Endothelial cell of umbilical vein (primary cell): ENCODE data around the gene ALG5. TPM values are rescaled to one million over a fixed set of nuclear protein-coding genes. Genes with fewer than 3 reads are reported as not detected.
A peak's percentile ranks its signal among the peaks of the same experiment; 100 is the strongest.

Source experiments
- Bru-seq: library from RNA; stranded (reverse); fragments of 400-500 nt; gene quantifications from one replicate; lab custom pipeline; 2021; lab: Mats Ljungman, UMichigan
- BruChase-seq, 2 experiments: library from RNA; stranded (reverse); fragments of 400-500 nt; gene quantifications; one replicate each; lab custom pipeline; 2021; lab: Mats Ljungman, UMichigan
- BruUV-seq: library from RNA; stranded (reverse); fragments of 400-500 nt; replicated peaks from 2 replicates; lab custom pipeline; 2021; lab: Mats Ljungman, UMichigan
- CTCF ChIA-PET: fragments of 300-600, 350-600 bp; sonication (Branson Sonifier 250); formaldehyde crosslinking; loops from one replicate; lab custom pipeline; 2021; ENCODE audit warnings: antibody characterized with exemption, inconsistent platforms; lab: Charles Lee
- POLR2A ChIA-PET: fragments of 300-600, 350-600 bp; sonication (Branson Sonifier 250); formaldehyde crosslinking; loops from one replicate; lab custom pipeline; 2021; ENCODE audit warnings: antibody characterized with exemption, inconsistent platforms; lab: Charles Lee
- DNase-seq: peaks from one replicate; pipeline ENCODE4 v3.0.0-alpha.2; 2011; ENCODE audit warnings: low read depth, low spot score
- FAIRE-seq: peaks from 2 replicates; lab custom pipeline; 2011; peaks lifted over from hg19 to GRCh38; lab: Jason Lieb, UNC
- H2AFZ ChIP-seq: 2 replicates; pipeline ENCODE4 v1.6.0; 2012; ENCODE audit warnings: low read depth, low read length, control low read depth, inconsistent platforms
- H3K27ac ChIP-seq: 2 replicates; pipeline ENCODE4 v1.5.1; 2011; ENCODE audit warnings: low read depth, mild to moderate bottlenecking, control low read depth, low read length, moderate library complexity; ENCODE audit not compliant: insufficient read depth
- H3K27me3 ChIP-seq, 2 experiments: 2 replicates each; pipeline versions ENCODE4 v1.6.0 to v1.6.1; 2011; ENCODE audit warnings: low read length in 2 of 2, mixed read lengths in 1 of 2; ENCODE audit not compliant: control insufficient read depth in 2 of 2, insufficient read depth in 2 of 2
- H3K36me3 ChIP-seq, 2 experiments: 2 replicates in 1 of 2; 3 replicates in 1 of 2; pipeline ENCODE4 v1.5.1; 2011; ENCODE audit warnings: low read length in 2 of 2, mild to moderate bottlenecking in 1 of 2, moderate library complexity in 1 of 2; ENCODE audit not compliant: control insufficient read depth in 2 of 2, insufficient read depth in 2 of 2; ENCODE audit errors: extremely low read depth in 1 of 2
- H3K4me1 ChIP-seq: 3 replicates; pipeline ENCODE4 v1.5.1; 2011; ENCODE audit warnings: mild to moderate bottlenecking, low read length; ENCODE audit not compliant: control insufficient read depth, insufficient read depth; ENCODE audit errors: extremely low read depth
- H3K4me2 ChIP-seq: 2 replicates; pipeline ENCODE4 v1.6.1; 2011; ENCODE audit warnings: low read length, control low read depth, mixed read lengths; ENCODE audit not compliant: insufficient read depth
- H3K4me3 ChIP-seq, 3 experiments: fragments of 200-600 bp in 1 of 3; sonication (generic), shearing (Covaris generic) in 1 of 3; replicated peaks in 1 of 3; 2 replicates each; pipeline ENCODE4 v1.5.1; 2011 to 2016; ENCODE audit warnings: control low read depth in 3 of 3, low read length in 3 of 3, mild to moderate bottlenecking in 2 of 3, inconsistent platforms in 1 of 3, low read depth in 1 of 3, moderate library complexity in 1 of 3; ENCODE audit not compliant: insufficient read depth in 1 of 3
- H3K79me2 ChIP-seq: 2 replicates; pipeline ENCODE4 v1.6.0; 2012; ENCODE audit warnings: low read length, inconsistent platforms; ENCODE audit not compliant: control insufficient read depth, insufficient read depth
- H3K9ac ChIP-seq: replicated peaks from 2 replicates; pipeline ENCODE3; 2011; ENCODE audit warnings: low read length, control low read depth; ENCODE audit not compliant: insufficient read depth; ENCODE audit errors: extremely low read depth
- H3K9me1 ChIP-seq: replicated peaks from 3 replicates; pipeline ENCODE4 v1.6.0; 2011; ENCODE audit warnings: mild to moderate bottlenecking, low read length; ENCODE audit not compliant: control insufficient read depth, insufficient read depth; ENCODE audit errors: extremely low read depth
- H3K9me3 ChIP-seq: replicated peaks from 2 replicates; pipeline ENCODE4 v1.5.1; 2012; ENCODE audit warnings: low read length, inconsistent platforms; ENCODE audit not compliant: control insufficient read depth, insufficient read depth
- H4K20me1 ChIP-seq: replicated peaks from 2 replicates; pipeline ENCODE3; 2011; ENCODE audit warnings: mild to moderate bottlenecking, low read length; ENCODE audit not compliant: control insufficient read depth, insufficient read depth; ENCODE audit errors: extremely low read depth
- EZH2 ChIP-seq: IDR thresholded peaks from 2 replicates; pipeline ENCODE4 v1.6.1; 2012; ENCODE audit warnings: borderline replicate concordance, low read depth, mild to moderate bottlenecking, moderate library complexity, low read length, inconsistent platforms; ENCODE audit not compliant: severe bottlenecking
- FOS ChIP-seq: IDR thresholded peaks from 2 replicates; pipeline ENCODE4 v1.6.1; 2011; ENCODE audit warnings: mild to moderate bottlenecking, low read length, moderate library complexity, borderline replicate concordance; ENCODE audit not compliant: insufficient read depth
- GATA2 ChIP-seq: IDR thresholded peaks from 2 replicates; pipeline ENCODE4 v1.7.0; 2011; ENCODE audit warnings: low read depth, mild to moderate bottlenecking, moderate library complexity, mixed read lengths, low read length; ENCODE audit not compliant: insufficient read length, insufficient read depth
- MYC ChIP-seq: IDR thresholded peaks from one replicate; pipeline ENCODE4 v1.6.1; 2011; ENCODE audit warnings: mild to moderate bottlenecking, low read depth, low read length
- POLR2A ChIP-seq: IDR thresholded peaks from 2 replicates; pipeline ENCODE4 v1.6.1; 2012; ENCODE audit warnings: low read depth, mild to moderate bottlenecking, control low read depth, low read length
- POLR2AphosphoS5 ChIP-seq: IDR thresholded peaks from 2 replicates; pipeline ENCODE4 v1.6.1; 2012; ENCODE audit warnings: low read depth, mild to moderate bottlenecking, control low read depth, low read length, moderate library complexity; ENCODE audit not compliant: insufficient read depth
- dilution Hi-C: fragments of 300-500 bp; cut with MboI; formaldehyde crosslinking; loops from one replicate; pipeline ENCODE4 v1.15.0; 2019; ENCODE audit warnings: low sequenced_read_pairs; ENCODE audit not compliant: extremely low pct_ligation_motif_present
- intact Hi-C: fragments of 100-400 bp; cut with micrococcal nuclease; formaldehyde crosslinking; loops from one replicate; pipeline ENCODE4 v1.10.0; 2022
- long read RNA-seq: library from polyadenylated mRNA; stranded (forward); transcript quantifications from one replicate; pipeline ENCODE4 v2.0.0, GENCODE V29; 2021
- polyA minus RNA-seq, 3 experiments: library from RNA; depleted of rRNA, polyadenylated mRNA; stranded (reverse); fragments of >200 nt; gene quantifications; 1 replicate in 1 of 3; 2 replicates in 2 of 3; pipeline ENCODE4 v1.2.3, GENCODE V29; 2011
- polyA plus RNA-seq, 4 experiments: library from polyadenylated mRNA; depleted of rRNA in 3 of 4; stranded (reverse) in 3 of 4; unstranded in 1 of 4; fragments of >200 nt; gene quantifications; 2 replicates each; pipeline versions ENCODE4 v1.2.1 to v1.2.3, GENCODE V29; 2011 to 2012; ENCODE audit warnings: missing spikeins in 1 of 4
- total RNA-seq: library from RNA; stranded (reverse); gene quantifications from 2 replicates; pipeline ENCODE4 v1.2.3, GENCODE V29; 2021
- TF ChIP-seq, protein P1 (sequence below), 2 donors: IDR thresholded peaks; 1 replicate in 1 of 2; 2 replicates in 1 of 2; pipeline ENCODE4 v1.5.1; 2011; ENCODE audit warnings: low read length in 2 of 2, mild to moderate bottlenecking in 2 of 2, moderate library complexity in 2 of 2, control low read depth in 1 of 2, inconsistent platforms in 1 of 2, low read depth in 1 of 2; ENCODE audit not compliant: insufficient read depth in 1 of 2; ENCODE audit errors: extremely low read depth in 1 of 2
- TF ChIP-seq, protein P2 (sequence below): IDR thresholded peaks from 2 replicates; pipeline ENCODE4 v1.6.1; 2011; ENCODE audit not compliant: insufficient read depth, insufficient read length

ALG5 gene, protein sequence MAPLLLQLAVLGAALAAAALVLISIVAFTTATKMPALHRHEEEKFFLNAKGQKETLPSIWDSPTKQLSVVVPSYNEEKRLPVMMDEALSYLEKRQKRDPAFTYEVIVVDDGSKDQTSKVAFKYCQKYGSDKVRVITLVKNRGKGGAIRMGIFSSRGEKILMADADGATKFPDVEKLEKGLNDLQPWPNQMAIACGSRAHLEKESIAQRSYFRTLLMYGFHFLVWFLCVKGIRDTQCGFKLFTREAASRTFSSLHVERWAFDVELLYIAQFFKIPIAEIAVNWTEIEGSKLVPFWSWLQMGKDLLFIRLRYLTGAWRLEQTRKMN
- 29.3 and 31.3 TPM in 2 replicates for total RNA-seq
- polyA plus RNA-seq: 17.0 and 24.4 TPM in 2 replicates
- polyA plus RNA-seq (2011; cell fraction: cytosol; rRNA removed): 30.2 and 32.6 TPM in 2 replicates
- 17.8 and 22.0 TPM in 2 replicates for polyA plus RNA-seq (2011; cell fraction: nucleus; rRNA removed)
- polyA plus RNA-seq (2012): 35.4 and 43.8 TPM in 2 replicates
- 10.1 and 15.0 TPM in 2 replicates for polyA minus RNA-seq
- polyA minus RNA-seq (2011; cell fraction: cytosol; rRNA and poly(A)+ RNA removed): 14.7 TPM
- 16.9 and 23.5 TPM in 2 replicates for polyA minus RNA-seq (2011; cell fraction: nucleus; rRNA and poly(A)+ RNA removed)
- percentile 86 among the genes with signal in this experiment for Bru-seq, nascent RNA
- percentile 68 among the genes with signal in this experiment for BruChase-seq, experiment 1, labeled RNA remaining after a 6-hour chase
- percentile 66 among the genes with signal in this experiment for BruChase-seq, experiment 2, labeled RNA remaining after a 2-hour chase
- long read RNA-seq, transcript ALG5-201 (10 exons, 1,154 nt): major isoform, 159 of 186 reads
- long read RNA-seq, partial matches to known transcripts: 2 of 186 reads
- long read RNA-seq, other reads (novel, unspliced or antisense): 25 of 186 reads

DNA sequence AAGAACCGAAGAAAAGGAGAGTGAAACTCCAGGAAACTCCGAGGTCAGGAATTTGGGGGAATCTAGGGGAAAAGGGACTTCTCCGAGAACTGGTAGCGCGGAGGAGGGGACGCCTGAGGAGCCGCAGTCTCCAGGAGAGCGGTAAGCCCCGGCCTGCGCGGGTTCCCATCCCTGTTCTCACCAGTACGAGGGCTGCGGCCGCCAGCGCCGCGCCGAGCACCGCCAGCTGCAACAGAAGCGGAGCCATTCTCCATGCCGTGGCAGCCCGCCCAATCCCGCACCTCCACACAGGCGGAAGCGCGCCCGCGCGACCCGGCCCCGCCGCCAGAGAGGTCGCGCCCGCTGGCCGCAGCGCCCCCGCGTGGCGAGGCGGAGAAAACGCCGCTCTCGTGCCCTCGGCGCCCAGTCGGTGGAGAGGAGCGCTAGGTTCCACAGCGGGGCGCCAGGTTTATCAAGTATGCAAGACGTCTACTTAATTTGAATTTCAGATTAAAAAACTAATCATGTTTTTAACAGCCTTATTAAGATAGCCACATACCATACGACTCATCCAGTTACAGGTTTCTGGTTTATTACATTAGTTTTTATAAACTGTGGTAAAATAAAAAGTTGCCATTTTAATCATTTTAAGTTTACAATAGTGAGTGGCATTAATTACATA is at the start of gene ALG5:
Gene ALG5 (minus strand): TSS at position 287 of the 661 bp plus-strand sequence. CDS start 40 bp downstream, at position 247.
- no TSS peak for BruUV-seq
- POLR2A ChIA-PET: no interaction called here

More for the DNA sequence above, at the start of gene ALG5:
- H3K4me1 ChIP-seq: peaks cover 21% of the 10 kb centered on the region
- H3K27me3 ChIP-seq: no peaks in the 10 kb centered on the region
- no peaks in the 10 kb centered on the region for H3K9me3 ChIP-seq
- CTCF ChIA-PET: interaction anchor here (0.6 to 2.6 kb wide), 8 partner anchors 13 to 1020 kb away, joined by 3 to 8 read pairs (median 4); no protein-coding TSS in a partner anchor
- peak within 1 kb of the TSS; percentile 99 for H3K4me2 ChIP-seq
- H3K9ac ChIP-seq: peak within 1 kb of the TSS; percentile 99
- intact Hi-C loops (loop anchor here (1.0 to 2.0 kb wide), 2 partner anchors 60 to 78 kb away; partner anchors contain the start of genes SMAD9 and SUPT20H), dilution Hi-C loops (loop anchor here (25.0 kb wide), 1 partner anchor 137 kb away; no protein-coding TSS in a partner anchor)
- no peaks in the 10 kb centered on the region for H4K20me1 ChIP-seq
- DNase-seq (peak; percentile 94), FAIRE-seq (peak; percentile 46)
- peak within 1 kb of the TSS; percentile 89 to 97 (median 94) for H3K4me3 ChIP-seq
- TF ChIP-seq EZH2: no peak
- TF ChIP-seq, protein P1, sequence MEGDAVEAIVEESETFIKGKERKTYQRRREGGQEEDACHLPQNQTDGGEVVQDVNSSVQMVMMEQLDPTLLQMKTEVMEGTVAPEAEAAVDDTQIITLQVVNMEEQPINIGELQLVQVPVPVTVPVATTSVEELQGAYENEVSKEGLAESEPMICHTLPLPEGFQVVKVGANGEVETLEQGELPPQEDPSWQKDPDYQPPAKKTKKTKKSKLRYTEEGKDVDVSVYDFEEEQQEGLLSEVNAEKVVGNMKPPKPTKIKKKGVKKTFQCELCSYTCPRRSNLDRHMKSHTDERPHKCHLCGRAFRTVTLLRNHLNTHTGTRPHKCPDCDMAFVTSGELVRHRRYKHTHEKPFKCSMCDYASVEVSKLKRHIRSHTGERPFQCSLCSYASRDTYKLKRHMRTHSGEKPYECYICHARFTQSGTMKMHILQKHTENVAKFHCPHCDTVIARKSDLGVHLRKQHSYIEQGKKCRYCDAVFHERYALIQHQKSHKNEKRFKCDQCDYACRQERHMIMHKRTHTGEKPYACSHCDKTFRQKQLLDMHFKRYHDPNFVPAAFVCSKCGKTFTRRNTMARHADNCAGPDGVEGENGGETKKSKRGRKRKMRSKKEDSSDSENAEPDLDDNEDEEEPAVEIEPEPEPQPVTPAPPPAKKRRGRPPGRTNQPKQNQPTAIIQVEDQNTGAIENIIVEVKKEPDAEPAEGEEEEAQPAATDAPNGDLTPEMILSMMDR (IDR thresholded peaks at IDR 0.05; ENCODE audit: extremely low read depth in 1 of 2, insufficient read depth in 1 of 2, low read depth in 1 of 2, low read length in 2 of 2): peak; percentile 81 to 99
- peak; percentile 45 for TF ChIP-seq MYC
- TF ChIP-seq FOS: no peak
- TF ChIP-seq, protein P2, sequence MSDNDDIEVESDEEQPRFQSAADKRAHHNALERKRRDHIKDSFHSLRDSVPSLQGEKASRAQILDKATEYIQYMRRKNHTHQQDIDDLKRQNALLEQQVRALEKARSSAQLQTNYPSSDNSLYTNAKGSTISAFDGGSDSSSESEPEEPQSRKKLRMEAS: peak; percentile 13
- no peak for TF ChIP-seq GATA2
- peak; percentile 94 for TF ChIP-seq POLR2A
- TF ChIP-seq POLR2AphosphoS5: peak; percentile 98
- H3K36me3 ChIP-seq: peaks cover 0 to 13% of the 10 kb centered on the region in 2 experiments
- peaks cover 58% of the 10 kb centered on the region for H3K79me2 ChIP-seq
- no peaks in the 10 kb centered on the region for H3K9me1 ChIP-seq
- H2AFZ ChIP-seq: peak within 1 kb of the TSS; percentile 88
- peak within 1 kb of the TSS; percentile 94 for H3K27ac ChIP-seq
